Measurements from ENCODE around the gene KIF1C.
A peak's percentile ranks its signal among the peaks of the same experiment; 100 is the strongest.

The KIF1C gene

DNA sequence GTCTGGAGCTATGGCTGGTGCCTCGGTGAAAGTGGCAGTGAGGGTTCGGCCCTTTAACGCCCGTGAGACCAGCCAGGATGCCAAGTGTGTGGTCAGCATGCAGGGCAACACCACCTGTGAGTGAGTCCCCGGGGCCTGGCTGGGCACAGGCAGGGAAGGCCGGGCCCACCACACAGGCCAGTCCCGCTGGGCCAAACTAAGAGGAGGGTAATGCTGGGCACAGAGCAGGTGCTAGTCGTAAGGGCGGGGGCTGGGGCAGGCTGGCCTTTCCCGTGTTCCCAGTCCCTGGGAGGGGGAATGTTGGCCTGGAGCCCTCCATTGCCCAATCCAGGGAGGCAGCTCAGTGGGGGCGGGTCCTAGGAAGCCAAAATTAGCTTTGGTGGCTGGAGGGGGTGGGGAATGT, 2.5 kb downstream of the KIF1C start:
- DNase-seq (ENCODE audit: extremely low read depth, insufficient read length), result no peak
- H3K4me3 ChIP-seq (replicated peaks; ENCODE audit: low read depth, low read length), result no peak overlapping the region
- H3K36me3 ChIP-seq (ENCODE audit: control insufficient read depth, insufficient read depth, low read length), result peaks cover 30% of the 10 kb centered on the region
- no peaks in the 10 kb centered on the region for H3K27me3 ChIP-seq (replicated peaks; ENCODE audit: control insufficient read depth, insufficient read depth, low read length)
- TF ChIP-seq, protein P1, sequence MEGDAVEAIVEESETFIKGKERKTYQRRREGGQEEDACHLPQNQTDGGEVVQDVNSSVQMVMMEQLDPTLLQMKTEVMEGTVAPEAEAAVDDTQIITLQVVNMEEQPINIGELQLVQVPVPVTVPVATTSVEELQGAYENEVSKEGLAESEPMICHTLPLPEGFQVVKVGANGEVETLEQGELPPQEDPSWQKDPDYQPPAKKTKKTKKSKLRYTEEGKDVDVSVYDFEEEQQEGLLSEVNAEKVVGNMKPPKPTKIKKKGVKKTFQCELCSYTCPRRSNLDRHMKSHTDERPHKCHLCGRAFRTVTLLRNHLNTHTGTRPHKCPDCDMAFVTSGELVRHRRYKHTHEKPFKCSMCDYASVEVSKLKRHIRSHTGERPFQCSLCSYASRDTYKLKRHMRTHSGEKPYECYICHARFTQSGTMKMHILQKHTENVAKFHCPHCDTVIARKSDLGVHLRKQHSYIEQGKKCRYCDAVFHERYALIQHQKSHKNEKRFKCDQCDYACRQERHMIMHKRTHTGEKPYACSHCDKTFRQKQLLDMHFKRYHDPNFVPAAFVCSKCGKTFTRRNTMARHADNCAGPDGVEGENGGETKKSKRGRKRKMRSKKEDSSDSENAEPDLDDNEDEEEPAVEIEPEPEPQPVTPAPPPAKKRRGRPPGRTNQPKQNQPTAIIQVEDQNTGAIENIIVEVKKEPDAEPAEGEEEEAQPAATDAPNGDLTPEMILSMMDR (IDR thresholded peaks at IDR 0.05; ENCODE audit: insufficient read depth, low read length, poor library complexity, severe bottlenecking), result no peak

DNA sequence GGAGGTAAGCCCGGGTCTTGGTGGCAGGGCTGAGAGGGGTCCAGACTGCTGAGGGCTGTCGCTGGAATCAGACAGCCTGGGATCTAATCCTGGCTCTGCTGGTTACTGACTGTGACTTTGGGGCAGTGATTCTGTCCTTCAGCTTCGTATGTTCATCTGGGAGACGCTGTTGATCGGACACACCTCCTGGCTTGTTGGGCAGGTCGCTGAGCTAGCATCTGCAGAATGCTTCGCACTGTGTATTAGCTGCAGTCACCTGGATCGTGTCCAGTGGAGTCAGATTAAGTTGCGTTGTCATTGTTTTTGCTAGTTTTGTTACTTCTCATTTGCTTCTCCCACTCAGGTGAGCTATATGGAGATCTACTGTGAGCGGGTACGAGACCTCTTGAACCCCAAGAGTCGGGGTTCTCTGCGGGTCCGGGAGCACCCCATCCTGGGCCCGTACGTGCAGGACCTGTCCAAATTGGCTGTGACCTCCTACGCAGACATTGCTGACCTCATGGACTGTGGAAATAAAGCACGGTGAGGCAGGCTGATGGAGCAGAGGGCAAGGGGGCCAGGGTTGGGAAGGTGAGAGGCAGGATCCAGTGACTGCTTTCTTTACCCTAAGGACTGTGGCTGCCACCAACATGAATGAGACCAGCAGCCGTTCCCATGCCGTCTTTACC, 4.5 kb downstream of the KIF1C start:
- no peak overlapping the region for H3K4me3 ChIP-seq (replicated peaks; ENCODE audit: low read depth, low read length)
- TF ChIP-seq, protein P1 (IDR thresholded peaks at IDR 0.05; ENCODE audit: insufficient read depth, low read length, poor library complexity, severe bottlenecking), result no peak
- H3K27me3 ChIP-seq (replicated peaks; ENCODE audit: control insufficient read depth, insufficient read depth, low read length), result no peaks in the 10 kb centered on the region
- no peak for DNase-seq (ENCODE audit: extremely low read depth, insufficient read length)
- H3K36me3 ChIP-seq (ENCODE audit: control insufficient read depth, insufficient read depth, low read length), result peaks cover 36% of the 10 kb centered on the region

DNA sequence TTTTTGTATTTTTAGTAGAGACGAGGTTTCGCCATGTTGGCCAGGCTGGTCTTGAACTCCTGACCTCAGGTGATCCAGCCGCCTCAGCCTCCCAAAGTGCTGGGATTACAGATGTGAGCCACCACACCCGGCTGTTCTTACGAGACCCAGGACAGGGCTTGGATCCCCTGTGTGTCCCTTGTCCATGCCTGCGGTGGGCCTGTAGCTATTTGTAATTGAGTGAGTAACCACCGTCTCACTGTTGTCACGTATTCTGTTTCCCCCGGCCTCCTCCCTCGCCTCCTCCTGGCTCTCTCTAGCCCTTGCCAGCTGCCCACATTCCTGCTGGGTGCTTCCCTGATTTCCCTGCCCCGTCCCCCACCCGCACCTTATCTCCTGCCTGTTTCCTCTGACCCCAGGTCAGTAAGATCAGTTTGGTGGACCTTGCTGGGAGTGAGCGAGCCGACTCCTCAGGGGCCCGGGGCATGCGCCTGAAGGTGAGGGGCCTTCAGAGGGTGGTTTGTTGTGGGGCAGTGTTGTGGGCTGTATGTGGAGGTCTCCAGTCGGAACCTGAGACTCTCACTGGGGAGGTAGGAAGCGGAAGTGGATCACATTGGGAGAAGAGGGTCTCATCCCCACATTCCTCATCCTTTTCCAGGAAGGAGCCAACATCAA, 5.6 kb downstream of the KIF1C start:
- DNase-seq (ENCODE audit: extremely low read depth, insufficient read length), result no peak
- H3K27me3 ChIP-seq (replicated peaks; ENCODE audit: control insufficient read depth, insufficient read depth, low read length), result no peaks in the 10 kb centered on the region
- H3K36me3 ChIP-seq (ENCODE audit: control insufficient read depth, insufficient read depth, low read length), result peaks cover 41% of the 10 kb centered on the region
- TF ChIP-seq, protein P1 (IDR thresholded peaks at IDR 0.05; ENCODE audit: insufficient read depth, low read length, poor library complexity, severe bottlenecking), result no peak
- H3K4me3 ChIP-seq (replicated peaks; ENCODE audit: low read depth, low read length), result no peak overlapping the region

- Histone ChIP-seq H3K4me3 (replicated peaks; ENCODE audit: low read depth, low read length) (no peak overlapping the region), H3K27me3 (replicated peaks; ENCODE audit: control insufficient read depth, insufficient read depth, low read length) (no peaks in the 10 kb centered on the region), H3K36me3 (ENCODE audit: control insufficient read depth, insufficient read depth, low read length) (peaks cover 34% of the 10 kb centered on the region)
- DNase-seq (ENCODE audit: extremely low read depth, insufficient read length), result peak; percentile 41
- TF ChIP-seq, protein P1 (IDR thresholded peaks at IDR 0.05; ENCODE audit: insufficient read depth, low read length, poor library complexity, severe bottlenecking), result no peak
These were observed 14.2 kb downstream of the KIF1C start for GRCh38 chr17:5011928-5012327.

- H3K36me3 ChIP-seq (ENCODE audit: control insufficient read depth, insufficient read depth, low read length), result peaks cover 28% of the 10 kb centered on the region
- no peaks in the 10 kb centered on the region for H3K27me3 ChIP-seq (replicated peaks; ENCODE audit: control insufficient read depth, insufficient read depth, low read length)
- no peak overlapping the region for H3K4me3 ChIP-seq (replicated peaks; ENCODE audit: low read depth, low read length)
- no peak for DNase-seq (ENCODE audit: extremely low read depth, insufficient read length)
- TF ChIP-seq, protein P1 (IDR thresholded peaks at IDR 0.05; ENCODE audit: insufficient read depth, low read length, poor library complexity, severe bottlenecking), result no peak
These were observed 16.6 kb downstream of the KIF1C start for GRCh38 chr17:5014357-5014756.
